RPMI7951 (cell line): ENCODE measurements around the gene AGRP. TPM values are rescaled to one million over a fixed set of nuclear protein-coding genes. Genes with fewer than 3 reads are reported as not detected.
A peak's percentile ranks its signal among the peaks of the same experiment; 100 is the strongest.
"Not testable (repeated sequence)": the region's sequence is repeated elsewhere in the genome, so short reads cannot be mapped to it uniquely, and the experiment has no call there.

Source experiments
- DNase-seq: peaks from one replicate; pipeline ENCODE4 v3.0.0-alpha.2; 2012; ENCODE audit warnings: low read depth
- total RNA-seq: library from RNA; depleted of rRNA; stranded (reverse); fragments of >200 nt; shearing (Covaris generic); gene quantifications from 2 replicates; pipeline ENCODE4 v1.2.3, GENCODE V29; 2014

Gene AGRP
- total RNA-seq, 1 experiment from 2014 or later = not detected

DNA sequence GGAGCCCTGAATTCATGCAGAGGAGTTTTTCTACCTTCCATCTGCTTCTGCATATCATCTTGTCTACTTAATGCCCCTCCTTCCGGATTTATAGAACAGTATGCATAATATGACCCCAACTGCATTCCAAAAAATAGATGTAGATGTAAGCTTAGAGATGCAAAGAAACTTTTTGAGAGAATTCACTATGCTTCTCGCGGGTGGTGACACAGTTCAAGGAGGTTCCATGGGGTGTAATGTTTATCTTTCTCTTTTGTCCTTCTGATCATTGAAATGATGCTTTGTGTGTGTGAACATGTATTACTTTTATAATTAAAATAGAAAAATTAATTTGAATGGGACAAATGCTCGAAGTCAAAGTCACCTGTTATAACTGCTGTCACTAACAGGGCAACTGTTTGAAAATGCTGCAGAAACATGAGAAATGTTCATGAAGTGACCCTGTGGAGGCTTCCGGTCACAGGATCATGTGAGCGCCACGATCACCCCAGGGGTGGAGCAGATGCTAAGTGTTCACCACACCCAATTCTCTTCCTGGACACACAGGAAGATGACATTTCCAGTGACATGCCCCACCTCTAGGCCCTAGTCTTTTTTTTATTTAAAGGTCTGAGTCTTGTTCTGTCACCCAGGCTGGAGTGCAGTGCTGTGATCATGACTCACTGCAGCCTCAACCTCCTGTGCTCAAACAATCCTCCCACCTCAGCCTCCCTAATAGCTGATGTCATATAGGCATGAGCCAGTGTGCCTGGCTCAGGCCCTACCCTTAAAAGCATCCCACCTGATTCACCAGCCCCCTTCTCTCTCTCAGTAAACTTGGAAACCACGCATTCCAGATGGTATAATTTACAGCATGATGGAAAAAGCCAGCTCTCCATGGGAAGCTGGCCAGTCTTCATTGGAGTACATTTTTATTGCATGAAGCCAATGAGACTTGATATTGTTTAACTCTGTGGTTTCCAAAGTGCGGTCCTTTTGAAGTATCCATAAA lies 21.0 kb upstream of the AGRP start:
- peak; percentile 13 for DNase-seq

DNA sequence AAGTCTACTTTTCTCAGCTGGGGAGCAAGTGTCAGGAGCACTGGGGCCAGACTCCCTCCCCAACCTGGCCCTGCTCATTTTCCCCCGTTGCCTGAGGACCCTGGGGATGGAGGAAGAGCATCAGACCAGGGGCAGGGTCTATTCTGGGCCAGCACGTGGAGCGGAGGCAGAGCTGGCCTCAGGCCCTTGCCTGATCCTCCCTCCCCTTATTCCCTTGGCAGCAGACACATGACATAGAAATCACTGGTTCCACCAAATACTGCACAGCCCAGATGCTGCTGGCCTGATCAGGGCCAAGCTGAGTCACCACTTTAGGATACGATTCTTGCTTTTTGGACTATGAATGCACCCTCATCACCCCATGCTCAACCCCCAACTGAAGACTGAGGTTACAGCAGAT lies 15.8 kb upstream of the AGRP start:
- no peak for DNase-seq

DNA sequence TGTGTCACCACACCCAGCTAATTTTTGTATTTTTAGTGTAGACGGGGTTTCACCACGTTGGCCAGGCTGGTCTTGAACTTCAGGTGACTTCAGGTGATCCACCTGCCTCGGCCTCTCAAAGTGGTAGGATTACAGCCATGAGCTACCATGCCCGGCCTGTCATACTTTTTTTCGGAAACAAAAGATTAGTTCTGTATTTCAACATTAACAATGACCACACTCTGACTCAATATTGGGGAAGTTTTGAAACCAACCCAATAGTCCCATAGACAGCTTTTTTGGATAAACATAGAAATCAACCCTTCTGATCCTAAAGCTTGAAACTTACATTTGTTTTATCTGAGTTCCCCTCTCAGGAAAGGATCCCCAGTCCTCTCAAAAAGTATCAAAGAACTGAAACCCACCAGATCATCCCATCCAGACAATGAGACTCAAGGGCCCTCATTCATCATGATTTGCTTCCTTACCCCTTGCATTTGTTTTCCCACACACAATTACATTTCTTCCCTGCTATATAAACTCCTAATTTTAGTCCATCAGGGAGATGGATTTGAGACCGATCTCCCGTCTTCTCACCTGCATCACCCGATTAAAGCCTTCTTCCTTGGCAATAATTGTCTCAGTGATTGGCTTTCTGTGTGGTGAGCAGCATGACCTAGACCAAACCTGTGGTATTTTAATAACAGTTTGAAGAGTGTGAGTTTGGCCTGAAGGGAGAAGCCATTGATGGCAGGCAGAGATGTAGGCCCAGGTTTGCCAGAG lies 7.2 kb upstream of the AGRP start:
- no peak for DNase-seq

DNA sequence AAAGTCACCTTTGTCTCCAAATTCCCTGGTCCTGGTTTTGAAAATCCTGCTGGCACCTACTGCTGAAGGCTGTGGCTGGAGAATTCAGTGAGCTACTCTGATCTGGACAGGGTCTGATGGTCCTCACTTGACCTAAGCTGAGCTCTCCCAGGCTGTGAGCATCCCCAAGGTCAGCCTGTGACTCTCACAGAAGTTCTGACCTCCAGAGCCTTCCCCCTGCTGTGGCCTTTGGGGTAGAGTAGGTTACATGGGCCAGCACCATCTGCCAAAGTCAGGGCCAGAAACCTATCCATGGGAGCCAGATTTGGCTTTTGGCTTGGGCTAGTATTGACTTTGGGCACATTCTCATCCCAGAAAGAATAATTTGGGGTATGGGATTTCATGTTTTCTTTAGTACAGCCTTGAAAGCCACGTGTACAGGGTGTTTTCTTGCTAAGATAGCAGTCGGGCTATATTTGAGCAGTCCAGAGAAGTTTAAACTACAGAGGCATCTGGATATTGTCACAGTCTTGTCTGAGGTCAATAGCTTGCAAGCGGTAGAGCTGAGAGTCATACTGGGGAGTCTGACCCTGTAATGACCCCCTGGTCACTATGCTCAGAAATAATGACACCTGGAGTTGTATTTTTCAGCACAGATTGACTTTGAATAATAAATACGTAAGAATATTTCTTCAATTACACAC lies 6.2 kb upstream of the AGRP start:
- DNase-seq = no peak

DNA sequence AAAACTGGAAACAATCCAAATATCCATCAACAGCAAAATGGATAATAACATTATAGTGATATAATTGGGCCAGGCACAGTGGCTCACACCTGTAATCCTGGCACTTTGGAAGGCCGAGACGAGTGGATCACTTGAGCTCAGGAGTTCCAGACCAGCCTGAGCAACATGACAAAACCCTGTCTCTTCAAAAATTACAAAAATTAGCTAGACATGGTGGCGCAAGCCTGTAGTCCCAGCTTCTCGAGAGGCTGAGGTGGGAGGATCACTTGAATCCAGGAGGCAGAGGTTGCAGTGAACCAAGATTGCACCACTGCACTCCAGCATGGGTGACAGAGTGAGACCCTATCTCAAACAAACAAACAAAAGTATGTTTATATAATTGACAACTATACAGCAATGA lies 4.2 kb upstream of the AGRP start:
- not testable (repeated sequence) for DNase-seq

DNA sequence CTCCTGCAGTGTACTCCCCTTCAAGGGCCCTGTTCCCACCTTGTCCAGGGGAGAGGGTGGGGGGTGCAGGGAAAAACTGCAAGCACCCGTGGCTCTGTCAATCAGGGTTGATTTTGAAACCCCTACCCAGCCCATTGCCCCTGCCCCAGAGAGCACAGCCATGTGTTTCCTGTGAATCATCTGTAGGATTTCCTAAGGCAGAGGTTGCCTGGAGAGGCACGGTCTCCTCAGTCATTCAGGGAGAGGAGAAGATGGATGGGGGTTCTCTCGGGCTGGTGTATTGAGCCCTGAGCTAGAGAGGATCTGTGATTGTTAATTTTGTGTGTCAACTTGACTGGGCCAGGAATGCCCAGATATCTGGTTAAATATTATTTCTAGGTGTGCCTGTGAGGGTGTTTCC lies 3.5 kb upstream of the AGRP start:
- DNase-seq = no peak

DNA sequence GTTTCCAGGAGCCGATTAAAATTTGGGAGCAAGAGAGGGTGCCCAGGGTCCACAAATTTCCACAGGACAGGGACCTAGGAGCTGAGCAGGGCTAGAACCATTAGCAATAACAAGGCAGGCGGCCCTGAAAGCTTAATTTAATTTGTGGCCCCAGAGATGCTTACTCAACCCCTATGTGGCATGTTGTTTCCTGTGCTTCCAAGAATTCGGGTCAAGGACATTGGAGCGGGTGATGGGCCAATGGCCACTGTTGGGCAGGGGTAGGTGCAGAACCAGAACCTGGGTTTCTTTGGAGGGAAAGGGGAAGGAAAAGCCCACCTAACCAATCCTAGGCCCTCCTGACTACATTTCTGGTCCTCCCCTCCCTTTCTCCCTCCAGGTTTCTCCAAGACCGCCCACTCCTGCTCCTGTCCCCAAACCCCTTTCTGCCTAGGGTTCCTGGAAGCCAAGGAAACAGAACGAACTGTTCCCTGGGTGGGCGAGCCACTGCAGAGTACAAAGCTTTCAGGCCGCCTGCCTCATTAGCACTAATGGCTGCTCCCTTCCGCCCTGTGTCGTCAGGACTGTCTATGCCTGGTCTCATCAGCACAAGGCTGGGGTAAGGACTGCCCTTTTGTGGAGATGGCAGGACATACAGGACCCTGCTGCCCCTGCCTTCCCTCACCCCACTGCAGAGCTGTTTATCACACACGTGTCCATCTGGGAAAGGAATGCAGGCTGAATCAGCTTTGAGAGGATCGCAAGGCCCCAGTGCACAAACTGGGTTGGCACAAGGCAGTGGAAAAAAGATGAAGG lies 581 bp upstream of the AGRP start:
- no peak for DNase-seq

DNA sequence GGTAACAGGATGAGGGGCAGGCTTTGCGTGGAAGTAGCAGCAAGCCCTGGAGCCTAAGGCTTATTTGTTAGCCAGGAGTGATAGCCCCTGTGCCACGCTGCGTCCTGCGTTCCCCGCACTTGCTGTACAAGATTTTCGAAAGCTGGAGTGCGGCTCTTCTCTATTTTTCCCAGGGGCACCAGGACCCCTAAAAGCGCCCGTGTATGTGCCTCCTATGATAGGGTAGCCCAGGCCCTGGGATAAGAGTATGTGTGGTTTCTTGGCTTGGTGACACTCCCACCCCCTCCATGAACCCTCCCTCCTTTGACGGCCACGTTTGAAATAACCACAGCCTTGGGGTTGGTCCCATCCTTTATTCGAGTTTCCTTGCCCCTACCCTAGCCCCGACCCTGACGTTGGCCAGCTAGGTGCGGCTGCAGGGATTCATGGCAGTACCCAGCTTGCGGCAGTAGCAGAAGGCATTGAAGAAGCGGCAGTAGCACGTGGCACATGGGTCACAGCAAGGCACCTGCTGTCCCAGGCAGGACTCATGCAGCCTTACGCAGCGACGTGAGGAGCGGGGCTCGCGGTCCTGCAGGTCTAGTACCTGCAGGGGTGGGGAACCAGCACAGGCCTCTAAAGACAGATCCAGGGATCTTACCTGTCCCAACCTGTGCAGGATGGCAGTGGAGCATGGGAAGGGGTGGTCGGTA lies 968 bp downstream of the AGRP start:
- DNase-seq = no peak

DNA sequence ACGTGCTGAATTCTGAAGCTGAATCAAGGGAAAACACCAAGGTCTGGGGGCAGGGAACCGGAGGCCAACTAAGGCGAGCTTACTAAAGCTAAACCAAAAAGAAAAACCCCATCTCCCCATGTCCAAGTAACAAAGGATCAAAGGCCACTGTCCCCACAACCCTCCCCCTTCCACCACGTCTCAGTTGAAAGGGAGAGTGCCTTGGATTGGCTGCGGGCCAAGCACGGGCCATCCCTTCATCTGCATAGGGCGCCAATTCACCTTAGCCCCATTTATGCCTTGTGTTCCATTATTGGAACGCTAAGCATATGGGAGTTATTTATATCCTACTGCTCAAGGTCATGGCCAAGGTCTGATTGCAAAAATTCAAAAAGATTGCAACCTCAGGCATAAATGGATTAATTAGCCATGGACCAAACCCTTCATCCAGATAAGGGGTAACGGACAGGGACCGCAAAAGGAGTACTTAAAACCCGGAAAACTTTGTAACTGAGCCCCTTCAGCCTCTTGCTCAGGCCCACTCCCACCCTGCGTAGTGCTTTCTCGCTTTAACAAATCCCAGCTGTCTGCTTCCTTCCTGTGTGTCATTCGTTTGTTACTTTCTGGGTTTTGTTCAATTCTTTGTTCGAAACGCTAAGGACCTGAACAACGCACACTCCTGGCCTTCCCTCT lies 1.6 kb downstream of the AGRP start:
- peak; percentile 48 for DNase-seq

DNA sequence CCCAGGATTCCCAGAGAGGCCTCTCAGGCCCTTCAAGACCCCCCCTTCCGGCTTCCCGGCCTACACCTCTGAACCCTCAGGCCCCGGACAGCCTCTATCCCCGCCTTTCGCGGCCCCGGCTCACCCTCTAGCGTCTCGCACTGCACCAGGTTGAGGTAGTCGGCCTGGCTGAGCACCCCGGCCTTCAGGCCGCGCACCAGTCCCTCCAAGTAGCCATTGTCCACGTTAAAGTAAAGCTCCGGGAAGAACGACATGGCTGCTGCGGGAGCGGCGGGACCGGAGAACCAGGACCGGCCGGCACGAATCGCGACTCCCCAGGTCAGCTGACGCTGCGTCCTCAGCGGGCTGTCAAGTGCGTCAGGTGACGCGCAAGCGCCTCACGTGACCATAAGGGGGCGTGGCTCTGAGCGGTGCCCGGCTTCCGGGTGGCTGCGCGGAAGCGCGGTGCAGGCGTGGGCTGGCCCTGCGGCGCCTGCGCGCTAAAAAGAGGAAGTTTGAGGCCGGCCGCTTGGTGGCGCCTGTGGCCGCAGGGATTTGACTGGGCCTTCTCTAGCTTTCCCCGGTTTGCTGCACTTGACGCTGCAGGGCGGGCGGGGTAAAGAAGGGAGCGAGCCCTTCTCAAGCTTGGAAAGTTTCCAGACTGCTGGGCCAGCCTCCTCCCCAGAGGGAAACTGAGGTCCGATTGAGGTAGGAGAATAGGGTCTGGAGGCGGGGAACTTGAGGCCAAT lies 2.4 kb downstream of the AGRP start, which contains the start of gene ATP6V0D1:
ATP6V0D1 (minus strand) TSS at position 325 of the 728 bp plus-strand sequence; CDS start at position 254, 71 bp downstream.
- peak; percentile 94 for DNase-seq

DNA sequence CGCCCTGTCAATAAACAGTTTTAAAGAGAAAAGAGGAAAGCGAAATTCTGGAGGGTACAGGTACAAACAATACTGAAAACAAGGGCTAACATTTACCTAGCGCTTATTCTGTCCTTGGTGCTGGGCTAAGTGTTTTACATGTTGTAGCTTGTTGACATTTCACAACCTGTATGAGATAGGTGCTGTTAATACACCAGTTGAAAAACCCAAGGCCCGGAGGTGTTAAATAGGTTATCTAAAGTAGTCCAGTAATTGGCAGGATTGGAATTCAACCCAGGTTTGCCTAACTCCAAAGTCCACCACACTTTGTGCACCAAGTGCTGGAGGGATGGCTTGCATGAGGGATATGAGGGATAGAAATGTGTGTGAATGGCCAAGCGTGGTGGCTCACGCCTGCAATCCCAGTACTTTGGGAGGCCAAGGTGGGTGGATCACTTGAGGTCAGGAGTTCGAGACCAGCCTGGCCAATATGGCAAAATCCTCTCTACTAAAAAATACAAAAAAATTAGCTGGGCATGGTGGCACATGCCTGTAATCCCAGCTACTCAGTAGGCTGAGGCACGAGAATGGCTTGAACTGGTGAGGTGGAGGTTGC lies 5.3 kb downstream of the AGRP start:
- DNase-seq = no peak

DNA sequence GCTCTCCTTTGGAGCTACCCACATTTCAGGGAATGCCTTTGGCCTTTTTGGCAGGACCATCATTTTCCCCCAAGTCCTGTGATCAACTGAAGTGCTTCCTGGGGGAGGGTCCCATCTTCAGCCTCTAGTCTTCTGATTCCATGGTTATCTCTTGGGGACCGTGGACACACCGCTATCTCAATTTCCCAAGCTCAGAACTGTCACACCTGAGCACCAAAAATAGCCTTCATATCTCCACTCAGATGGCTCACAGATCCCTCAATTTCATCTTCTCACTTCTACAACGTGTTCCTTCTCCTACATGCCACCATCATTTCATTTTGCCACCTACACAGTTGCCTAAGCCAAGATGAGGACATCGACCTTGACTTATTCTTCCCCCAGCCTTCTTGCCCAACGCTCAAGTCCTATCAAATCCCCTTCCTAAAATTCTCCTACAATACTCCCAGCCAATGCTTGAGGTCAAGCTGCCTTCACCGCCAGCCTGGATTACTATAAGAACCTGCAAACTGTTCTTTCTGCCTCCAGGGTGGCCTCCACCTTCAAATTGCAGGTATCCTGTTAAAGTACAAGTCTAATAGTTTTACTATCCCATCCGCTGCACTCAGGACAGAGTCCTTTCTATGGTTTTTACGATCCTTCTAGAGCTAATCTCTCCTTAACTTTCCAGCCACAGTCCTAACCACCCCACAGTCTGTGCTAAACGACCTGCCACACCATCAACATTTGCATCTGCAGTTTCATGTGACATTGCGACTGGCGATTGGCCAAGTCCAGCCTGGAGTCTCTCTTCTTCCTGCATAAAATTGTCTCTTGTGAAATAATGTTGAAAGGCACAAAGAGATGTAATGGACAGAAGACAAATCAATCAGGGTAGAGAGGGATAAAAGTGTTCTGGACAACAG lies 8.5 kb downstream of the AGRP start:
- no peak for DNase-seq

DNA sequence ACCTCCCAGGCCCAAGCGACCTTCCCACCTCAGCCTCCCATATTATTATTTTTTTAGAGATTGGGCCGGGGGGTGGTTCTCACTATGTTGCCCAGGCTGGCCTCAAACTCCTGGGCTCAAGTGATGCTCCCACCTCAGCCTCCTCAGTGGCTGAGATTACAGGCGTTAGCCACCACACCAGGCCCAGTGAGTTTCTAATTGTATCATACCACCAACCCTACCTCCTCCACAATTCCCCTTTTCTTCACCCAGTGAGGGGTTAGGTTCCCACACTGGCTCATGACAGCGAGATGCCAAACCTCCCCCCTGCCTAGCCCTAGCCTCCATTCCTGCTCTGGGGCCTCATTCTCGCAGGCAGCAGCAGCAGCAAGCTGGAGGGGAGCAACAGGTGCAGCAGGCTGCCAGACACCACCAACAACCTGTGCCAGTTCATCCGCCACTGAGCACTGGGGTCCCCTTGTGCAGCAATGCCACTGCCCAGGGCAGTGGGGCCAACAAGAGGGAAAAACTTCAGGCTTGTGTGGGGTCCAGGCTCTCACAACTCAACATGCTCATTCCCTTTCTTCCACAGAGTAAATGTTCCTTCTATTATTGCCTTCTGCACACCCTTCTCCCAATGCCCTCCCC lies 11.5 kb downstream of the AGRP start:
- DNase-seq = no peak

DNA sequence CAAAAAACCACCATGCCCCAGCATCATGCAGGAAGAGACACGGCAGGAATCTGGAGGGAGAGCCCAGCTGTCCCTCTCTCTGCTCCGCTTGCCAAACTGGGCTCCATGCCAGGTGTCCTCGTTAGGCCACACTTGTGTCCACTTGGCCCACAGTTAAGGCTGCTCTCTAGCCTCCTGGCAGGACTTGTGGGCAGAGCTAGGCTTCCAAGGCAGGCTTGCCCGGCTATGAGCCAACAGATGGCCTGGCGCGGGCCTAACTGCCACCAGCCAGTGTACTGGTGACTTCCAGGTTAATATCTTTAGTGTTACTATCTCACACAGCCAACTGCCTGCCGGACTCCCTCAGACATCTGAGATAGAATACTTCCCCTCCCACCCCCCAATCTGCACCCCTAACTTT lies 13.0 kb downstream of the AGRP start:
- DNase-seq = peak; percentile 44

DNA sequence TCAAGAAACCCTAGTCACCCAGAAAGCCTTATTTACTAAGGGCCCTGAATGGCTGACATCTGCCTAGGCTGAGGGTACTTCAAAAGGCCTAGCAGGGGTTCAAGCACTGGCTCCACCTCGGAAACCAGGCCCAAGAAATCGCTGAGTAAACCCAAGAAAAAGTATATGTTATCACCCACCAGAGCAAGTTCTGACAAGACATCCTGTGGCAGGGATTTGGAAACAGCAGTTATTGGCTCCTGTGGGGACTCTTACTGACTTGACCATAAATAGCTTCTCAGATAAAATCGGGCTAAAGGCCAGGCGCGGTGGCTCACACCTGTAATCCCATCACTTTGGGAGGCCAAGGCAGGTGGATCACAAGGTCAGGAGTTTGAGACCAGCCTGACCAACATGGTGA lies 14.6 kb downstream of the AGRP start:
- DNase-seq = no peak

DNA sequence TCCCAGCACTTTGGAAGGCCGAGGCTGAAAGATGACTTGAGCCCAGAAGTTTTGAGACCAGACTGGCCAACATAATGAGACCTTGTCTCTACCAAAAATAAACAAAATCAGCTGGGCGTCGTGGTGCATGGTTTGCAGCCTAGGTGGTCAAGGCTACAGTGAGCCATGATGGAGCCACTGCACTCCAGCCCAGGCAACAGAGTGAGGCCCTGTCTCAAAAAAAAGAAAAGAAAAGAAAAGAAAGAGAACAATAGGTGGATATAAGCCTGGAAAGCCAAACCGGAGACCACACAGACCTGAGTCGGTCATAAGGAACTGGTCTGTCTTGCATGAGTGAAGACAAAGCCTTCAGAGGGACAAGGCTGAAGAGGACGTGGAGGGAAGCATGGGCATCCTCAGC lies 16.8 kb downstream of the AGRP start:
- DNase-seq = no peak

DNA sequence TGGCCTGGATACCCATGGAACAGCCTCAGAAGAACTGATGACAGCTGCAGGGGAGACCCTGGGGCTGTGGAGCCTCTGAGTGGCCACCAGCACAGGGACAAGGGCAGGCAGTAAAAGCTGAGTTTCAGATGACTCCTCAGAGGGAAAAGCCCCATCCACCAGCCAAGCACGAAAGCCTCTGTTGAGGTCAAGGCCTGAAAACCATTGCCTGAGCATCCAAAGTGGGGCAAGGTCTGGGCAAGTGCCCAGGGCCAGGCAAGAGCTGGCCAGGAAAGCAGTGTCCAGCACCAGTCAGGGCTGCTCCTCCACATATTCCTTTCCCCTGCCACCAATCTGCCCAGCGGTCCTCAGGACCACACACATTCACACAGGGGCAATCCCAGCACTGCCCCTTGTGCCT lies 18.8 kb downstream of the AGRP start:
- DNase-seq = no peak

DNA sequence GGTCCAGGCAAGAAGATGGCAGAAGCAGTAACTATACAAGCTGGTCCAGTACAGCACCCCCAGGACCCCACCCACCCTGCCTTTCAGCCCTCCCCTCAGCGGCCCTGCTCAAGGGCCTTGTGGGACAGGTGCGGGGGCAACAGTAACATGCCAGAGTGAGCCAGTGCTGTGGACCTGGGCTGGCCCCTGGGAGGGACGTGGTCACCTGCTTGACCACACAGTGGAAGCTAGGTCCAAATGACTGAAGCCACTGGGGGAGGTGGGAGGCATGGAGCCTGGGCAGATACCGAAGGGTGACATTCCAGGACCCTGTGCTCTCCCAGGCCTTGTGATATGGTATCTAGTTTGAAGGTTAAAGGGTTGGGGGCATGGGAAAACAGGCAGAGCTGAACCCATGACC lies 19.7 kb downstream of the AGRP start:
- no peak for DNase-seq
